ENCODE measurements around the gene DUXB.

The DUXB gene, protein sequence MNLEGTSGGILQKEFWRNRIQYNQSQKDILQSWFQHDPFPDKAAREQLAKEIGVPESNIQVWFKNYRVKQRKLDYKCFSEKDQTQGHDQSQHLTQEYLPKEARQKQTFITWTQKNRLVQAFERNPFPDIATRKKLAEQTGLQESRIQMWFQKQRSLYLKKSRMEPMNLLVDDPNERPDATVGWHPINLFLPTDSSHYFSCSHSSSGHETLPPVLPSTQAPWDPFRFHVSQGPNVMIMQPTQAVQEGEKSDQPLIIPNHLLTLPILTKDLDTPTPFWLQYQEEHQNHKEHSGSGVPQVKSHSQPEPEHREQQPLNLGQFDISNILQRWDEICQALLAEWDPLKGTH

DNA sequence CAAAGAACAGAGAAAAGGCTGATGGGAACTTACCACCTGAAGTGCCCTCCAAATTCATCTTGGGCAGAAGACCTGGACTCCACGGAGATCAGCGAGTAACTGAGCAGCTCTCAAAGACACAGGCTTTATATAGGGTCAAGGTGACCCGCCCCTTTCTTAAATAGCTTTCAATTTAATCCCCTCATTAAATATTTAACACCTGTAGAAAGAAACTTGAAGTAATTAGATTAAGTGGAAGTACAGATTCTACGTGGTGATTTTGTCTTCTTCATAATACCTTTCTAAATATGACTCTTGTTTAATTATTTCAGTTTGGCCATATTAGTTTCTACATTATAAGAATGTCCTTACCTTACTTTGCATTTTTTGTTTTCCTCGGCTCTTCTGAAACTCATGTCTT lies at the start of gene DUXB:
TSS of gene DUXB (minus strand) at position 101 of the 400 bp plus-strand sequence. CDS start at position 58, 43 bp downstream.
- no peak for DNase-seq (ENCODE audit: low read depth)
- TF ChIP-seq, protein P1, sequence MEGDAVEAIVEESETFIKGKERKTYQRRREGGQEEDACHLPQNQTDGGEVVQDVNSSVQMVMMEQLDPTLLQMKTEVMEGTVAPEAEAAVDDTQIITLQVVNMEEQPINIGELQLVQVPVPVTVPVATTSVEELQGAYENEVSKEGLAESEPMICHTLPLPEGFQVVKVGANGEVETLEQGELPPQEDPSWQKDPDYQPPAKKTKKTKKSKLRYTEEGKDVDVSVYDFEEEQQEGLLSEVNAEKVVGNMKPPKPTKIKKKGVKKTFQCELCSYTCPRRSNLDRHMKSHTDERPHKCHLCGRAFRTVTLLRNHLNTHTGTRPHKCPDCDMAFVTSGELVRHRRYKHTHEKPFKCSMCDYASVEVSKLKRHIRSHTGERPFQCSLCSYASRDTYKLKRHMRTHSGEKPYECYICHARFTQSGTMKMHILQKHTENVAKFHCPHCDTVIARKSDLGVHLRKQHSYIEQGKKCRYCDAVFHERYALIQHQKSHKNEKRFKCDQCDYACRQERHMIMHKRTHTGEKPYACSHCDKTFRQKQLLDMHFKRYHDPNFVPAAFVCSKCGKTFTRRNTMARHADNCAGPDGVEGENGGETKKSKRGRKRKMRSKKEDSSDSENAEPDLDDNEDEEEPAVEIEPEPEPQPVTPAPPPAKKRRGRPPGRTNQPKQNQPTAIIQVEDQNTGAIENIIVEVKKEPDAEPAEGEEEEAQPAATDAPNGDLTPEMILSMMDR (IDR thresholded peaks at IDR 0.05; ENCODE audit: control insufficient read depth, insufficient read depth, low read depth, low read length, missing control alignments), result no peak

DNA sequence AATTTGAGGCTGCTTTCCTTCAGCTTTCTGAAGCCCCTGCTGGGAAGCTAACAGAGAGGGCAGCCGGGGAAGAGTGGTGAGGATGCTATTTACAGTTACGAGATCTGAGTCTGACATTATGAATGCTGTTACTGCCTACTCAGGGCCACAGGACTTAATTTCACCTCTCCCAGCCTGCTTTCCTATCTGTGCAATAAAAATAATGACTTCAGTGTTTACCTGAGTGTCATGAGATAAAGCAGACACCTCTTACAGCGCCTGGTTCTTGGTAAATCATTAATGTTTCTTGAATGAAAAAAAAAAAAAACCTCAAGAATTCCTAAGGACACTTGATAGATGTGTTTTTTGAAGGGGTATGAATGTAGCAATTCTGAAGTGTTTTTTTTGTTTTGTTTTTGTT lies 49.3 kb upstream of the DUXB start:
- H3K4me3 ChIP-seq (ENCODE audit: control insufficient read depth, low read depth, low read length), result no peak overlapping the region
- no peak for DNase-seq (ENCODE audit: low read depth)
- TF ChIP-seq, protein P1 (IDR thresholded peaks at IDR 0.05; ENCODE audit: control insufficient read depth, insufficient read depth, low read depth, low read length, missing control alignments), result no peak

More for the DNA sequence above, at the start of gene DUXB:
- H3K4me3 ChIP-seq (ENCODE audit: control insufficient read depth, low read depth, low read length), result no peak within 1 kb of the TSS

DNA sequence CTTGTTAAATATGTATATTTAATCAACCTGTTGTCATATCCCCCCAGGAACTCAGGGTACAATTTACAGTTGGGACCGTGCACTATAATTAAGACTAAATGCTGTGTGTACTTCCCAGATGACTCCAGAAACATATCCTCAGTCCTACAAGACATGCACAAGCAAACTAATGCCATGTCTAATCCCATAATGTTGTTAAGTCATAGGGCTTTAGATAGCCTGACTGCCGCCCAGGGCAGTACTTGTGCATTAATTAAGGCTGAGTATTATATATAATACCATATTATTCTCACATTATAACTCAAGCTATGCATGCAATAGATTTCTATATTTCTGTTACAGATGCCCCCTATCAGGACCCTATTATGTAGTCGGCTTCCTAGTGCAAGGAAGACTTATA lies 45.1 kb upstream of the DUXB start:
- H3K4me3 ChIP-seq (ENCODE audit: control insufficient read depth, low read depth, low read length), result no peak overlapping the region
- TF ChIP-seq, protein P1 (IDR thresholded peaks at IDR 0.05; ENCODE audit: control insufficient read depth, insufficient read depth, low read depth, low read length, missing control alignments), result no peak
- no peak for DNase-seq (ENCODE audit: low read depth)

DNA sequence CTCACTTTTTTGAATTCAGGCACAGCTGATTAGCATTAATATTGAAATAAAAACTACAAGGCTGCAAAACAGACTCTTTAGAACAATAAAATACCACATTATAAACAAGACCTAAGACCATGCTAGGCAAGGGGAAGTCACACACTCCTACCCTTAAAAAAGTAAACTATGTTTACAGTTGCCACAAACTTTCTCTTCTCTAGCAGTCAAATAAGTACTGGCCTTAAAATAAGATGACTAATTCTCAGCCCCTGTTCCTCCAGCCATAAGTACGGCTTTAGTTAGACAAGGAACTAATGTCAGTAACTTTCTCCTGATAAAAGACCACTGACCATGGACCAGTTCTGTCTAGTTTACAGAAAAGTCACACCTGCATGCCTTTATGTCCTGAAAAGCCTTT lies 44.6 kb upstream of the DUXB start:
- no peak overlapping the region for H3K4me3 ChIP-seq (ENCODE audit: control insufficient read depth, low read depth, low read length)
- DNase-seq (ENCODE audit: low read depth), result no peak
- TF ChIP-seq, protein P1 (IDR thresholded peaks at IDR 0.05; ENCODE audit: control insufficient read depth, insufficient read depth, low read depth, low read length, missing control alignments), result no peak

DNA sequence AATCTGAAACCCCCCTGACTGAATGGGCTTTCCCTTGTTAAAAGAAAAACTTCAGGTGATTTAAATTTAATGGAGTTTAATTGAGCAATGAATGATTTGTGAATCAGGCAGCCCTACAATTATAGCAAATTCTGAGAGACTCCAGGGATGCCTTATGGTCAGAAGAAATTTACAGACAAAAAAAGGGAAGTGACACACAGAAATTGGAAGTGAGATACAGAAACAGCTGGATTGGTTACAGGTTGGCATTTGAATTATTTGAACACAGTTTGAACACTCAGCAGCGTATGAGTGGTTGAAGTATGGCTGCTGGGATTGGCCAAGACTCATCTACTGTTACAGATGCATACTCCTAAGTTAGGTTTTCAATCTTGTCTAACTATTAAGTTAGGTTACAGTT lies 44.0 kb upstream of the DUXB start:
- H3K4me3 ChIP-seq (ENCODE audit: control insufficient read depth, low read depth, low read length), result no peak overlapping the region
- no peak for DNase-seq (ENCODE audit: low read depth)
- TF ChIP-seq, protein P1 (IDR thresholded peaks at IDR 0.05; ENCODE audit: control insufficient read depth, insufficient read depth, low read depth, low read length, missing control alignments), result no peak

DNA sequence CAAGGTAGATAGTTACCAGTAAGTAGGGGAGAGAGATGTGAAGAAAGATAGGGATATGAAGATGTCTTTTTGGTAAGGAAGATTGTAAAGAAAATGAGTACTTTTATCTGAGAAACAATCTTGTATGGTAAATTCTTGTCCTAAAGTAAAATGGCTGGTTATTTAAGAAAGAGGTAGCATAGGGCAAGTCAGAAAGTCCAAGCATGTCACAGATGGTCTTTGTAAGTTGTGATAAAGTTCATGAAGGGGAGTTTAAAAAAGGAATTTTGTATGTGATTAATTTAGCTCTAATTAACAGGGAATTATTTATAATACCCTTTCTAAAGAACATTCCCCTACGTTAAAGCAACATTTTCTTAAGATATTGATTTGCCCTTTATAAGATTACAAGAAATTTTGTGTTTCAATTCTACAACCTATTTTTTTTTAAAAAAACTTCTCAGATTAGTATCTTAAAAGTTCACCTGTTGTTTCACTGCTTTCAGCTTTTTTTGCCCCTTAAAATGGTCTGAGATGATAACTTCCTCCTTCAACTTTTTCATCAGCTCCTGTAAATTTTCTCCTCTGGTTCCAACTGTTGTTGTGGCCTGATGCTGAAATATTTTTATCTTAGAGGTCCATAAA lies 41.3 kb upstream of the DUXB start:
- H3K4me3 ChIP-seq (ENCODE audit: control insufficient read depth, low read depth, low read length), result no peak overlapping the region
- TF ChIP-seq, protein P1 (IDR thresholded peaks at IDR 0.05; ENCODE audit: control insufficient read depth, insufficient read depth, low read depth, low read length, missing control alignments), result no peak
- DNase-seq (ENCODE audit: low read depth), result no peak
